DND-41 (cell line): ENCODE measurements around the gene TSPAN7.

Experiments used
- CTCF ChIP-seq: IDR thresholded peaks from 2 replicates; pipeline ENCODE4 v1.5.1; 2012; ENCODE audit warnings: borderline replicate concordance, low read length, moderate library complexity, mild to moderate bottlenecking; ENCODE audit not compliant: poor library complexity, severe bottlenecking; ENCODE audit errors: extremely low read depth
- EZH2 ChIP-seq: IDR thresholded peaks from 3 replicates; pipeline ENCODE4 v1.6.1; 2012; ENCODE audit warnings: borderline replicate concordance, low read depth, mild to moderate bottlenecking, moderate library complexity, low read length, inconsistent platforms; ENCODE audit not compliant: severe bottlenecking

GRCh38 chrX:38699121-38699520, 137.8 kb downstream of the TSPAN7 start:
- no peak for TF ChIP-seq CTCF
- TF ChIP-seq EZH2, result no peak
